ENCODE results near the gene HIP1.
"Not testable (repeated sequence)": the region's sequence is repeated elsewhere in the genome, so short reads cannot be mapped to it uniquely, and the experiment has no call there.

The HIP1 gene

GRCh38 chr7:75534727-75535307 lies 203.9 kb downstream of the HIP1 start:
- in situ Hi-C loops (cut with MboI; ENCODE audit: low sequenced_read_pairs), result no loop called here

GRCh38 chr7:75533926-75534325 lies 204.8 kb downstream of the HIP1 start:
- in situ Hi-C loops (cut with MboI; ENCODE audit: low sequenced_read_pairs), result no loop called here

GRCh38 chr7:75532639-75533038 lies 206.1 kb downstream of the HIP1 start:
- in situ Hi-C loops (cut with MboI; ENCODE audit: low sequenced_read_pairs), result no loop called here

GRCh38 chr7:75531359-75531821 lies 207.4 kb downstream of the HIP1 start:
- in situ Hi-C loops (cut with MboI; ENCODE audit: low sequenced_read_pairs), result no loop called here

GRCh38 chr7:75527224-75527722 lies 211.5 kb downstream of the HIP1 start:
- in situ Hi-C loops (cut with MboI; ENCODE audit: low sequenced_read_pairs), result not testable (repeated sequence)

GRCh38 chr7:75521727-75522126 lies 217.0 kb downstream of the HIP1 start:
- in situ Hi-C loops (cut with MboI; ENCODE audit: low sequenced_read_pairs), result not testable (repeated sequence)

GRCh38 chr7:75518842-75519241 lies 219.9 kb downstream of the HIP1 start:
- in situ Hi-C loops (cut with MboI; ENCODE audit: low sequenced_read_pairs), result not testable (repeated sequence)

- in situ Hi-C loops (cut with MboI; ENCODE audit: low sequenced_read_pairs), result not testable (repeated sequence)
Measured at GRCh38 chr7:75509033-75509432, 229.7 kb downstream of the HIP1 start.

- in situ Hi-C loops (cut with MboI; ENCODE audit: low sequenced_read_pairs), result not testable (repeated sequence)
Measured at GRCh38 chr7:75492020-75492419, 246.7 kb downstream of the HIP1 start, which contains the start of gene SPDYE5. SPDYE5 (plus strand) TSS chr7:75492320; CDS start chr7:75494048, 1,728 bp downstream.

- in situ Hi-C loops (cut with MboI; ENCODE audit: low sequenced_read_pairs), result not testable (repeated sequence)
Measured at GRCh38 chr7:75485979-75486643, 252.6 kb downstream of the HIP1 start, which contains the start of gene POM121C. POM121C (minus strand) TSS chr7:75486299; CDS start chr7:75441496, 44,803 bp downstream.

- in situ Hi-C loops (cut with MboI; ENCODE audit: low sequenced_read_pairs), result not testable (repeated sequence)
Measured at GRCh38 chr7:75485355-75485978, 253.3 kb downstream of the HIP1 start.
